ENCODE results near the gene PPP2R5C.

DNA sequence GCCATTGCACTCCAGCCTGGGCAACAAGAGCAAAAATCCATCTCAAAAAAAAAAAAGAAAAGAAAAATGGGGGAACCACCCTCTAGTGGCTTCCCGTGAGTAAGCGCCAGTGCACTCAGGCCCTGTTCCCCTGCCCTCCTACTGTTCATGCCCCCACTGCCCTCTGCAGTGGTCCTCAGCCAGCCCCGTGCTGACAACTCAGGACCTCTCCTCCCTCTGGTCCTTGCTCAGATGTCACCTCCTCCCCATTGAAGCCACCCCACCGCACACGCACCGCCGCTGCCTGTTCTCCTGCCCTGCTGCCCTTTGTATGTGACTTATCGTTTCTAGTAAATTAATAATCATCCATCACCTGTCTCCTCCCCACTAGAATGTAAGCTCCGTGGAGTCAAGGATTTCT lies 144.1 kb downstream of the PPP2R5C start:
- TF ChIP-seq EP300 (conservative IDR thresholded peaks at IDR 0.05; ENCODE audit: poor library complexity, severe bottlenecking) (no peak), POLR2AphosphoS5 (IDR thresholded peaks at IDR 0.05) (no peak), EZH2 (IDR thresholded peaks at IDR 0.05; ENCODE audit: borderline replicate concordance, insufficient read depth, low read length, poor library complexity, severe bottlenecking) (no peak), SMC3 (conservative IDR thresholded peaks at IDR 0.05; ENCODE audit: poor library complexity) (no peak)
- TF ChIP-seq, protein P1, sequence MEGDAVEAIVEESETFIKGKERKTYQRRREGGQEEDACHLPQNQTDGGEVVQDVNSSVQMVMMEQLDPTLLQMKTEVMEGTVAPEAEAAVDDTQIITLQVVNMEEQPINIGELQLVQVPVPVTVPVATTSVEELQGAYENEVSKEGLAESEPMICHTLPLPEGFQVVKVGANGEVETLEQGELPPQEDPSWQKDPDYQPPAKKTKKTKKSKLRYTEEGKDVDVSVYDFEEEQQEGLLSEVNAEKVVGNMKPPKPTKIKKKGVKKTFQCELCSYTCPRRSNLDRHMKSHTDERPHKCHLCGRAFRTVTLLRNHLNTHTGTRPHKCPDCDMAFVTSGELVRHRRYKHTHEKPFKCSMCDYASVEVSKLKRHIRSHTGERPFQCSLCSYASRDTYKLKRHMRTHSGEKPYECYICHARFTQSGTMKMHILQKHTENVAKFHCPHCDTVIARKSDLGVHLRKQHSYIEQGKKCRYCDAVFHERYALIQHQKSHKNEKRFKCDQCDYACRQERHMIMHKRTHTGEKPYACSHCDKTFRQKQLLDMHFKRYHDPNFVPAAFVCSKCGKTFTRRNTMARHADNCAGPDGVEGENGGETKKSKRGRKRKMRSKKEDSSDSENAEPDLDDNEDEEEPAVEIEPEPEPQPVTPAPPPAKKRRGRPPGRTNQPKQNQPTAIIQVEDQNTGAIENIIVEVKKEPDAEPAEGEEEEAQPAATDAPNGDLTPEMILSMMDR (IDR thresholded peaks at IDR 0.05; ENCODE audit: poor library complexity, severe bottlenecking): no peak
